Mesenchymal stem cell (in vitro differentiated cells and primary cell): Measurements from ENCODE around the gene LILRA1. TPM values are rescaled to one million over a fixed set of nuclear protein-coding genes. Genes with fewer than 3 reads are reported as not detected.

Experiments used
- DNase-seq: peaks from one replicate; pipeline ENCODE4 v3.0.0-alpha.2; 2013
- H2AFZ ChIP-seq: one replicate; pipeline ENCODE4 v1.6.1; 2013; ENCODE audit warnings: low read depth, mild to moderate bottlenecking, control low read depth, inconsistent platforms, low read length, moderate library complexity
- H2AK5ac ChIP-seq: 2 replicates; pipeline ENCODE4 v1.6.1; 2013; ENCODE audit warnings: low read length, moderate library complexity, mild to moderate bottlenecking, inconsistent platforms; ENCODE audit not compliant: severe bottlenecking
- H2BK120ac ChIP-seq: one replicate; pipeline ENCODE4 v1.6.1; 2013; ENCODE audit warnings: low read depth, mild to moderate bottlenecking, inconsistent platforms, low read length, moderate library complexity
- H2BK12ac ChIP-seq, 2 experiments: one replicate each; pipeline ENCODE4 v1.6.1; 2013; ENCODE audit warnings: inconsistent platforms in 2 of 2, low read length in 2 of 2, mild to moderate bottlenecking in 2 of 2, moderate library complexity in 2 of 2, control low read depth in 1 of 2
- H2BK15ac ChIP-seq: one replicate; pipeline ENCODE4 v1.6.1; 2013; ENCODE audit warnings: mild to moderate bottlenecking, low read depth, inconsistent platforms; ENCODE audit not compliant: poor library complexity, severe bottlenecking
- H2BK5ac ChIP-seq: 2 replicates; pipeline ENCODE4 v1.6.1; 2013; ENCODE audit warnings: low read depth, mild to moderate bottlenecking, low read length, control low read depth, inconsistent platforms; ENCODE audit not compliant: poor library complexity, severe bottlenecking
- H3K14ac ChIP-seq, 2 experiments: one replicate each; pipeline ENCODE4 v1.6.1; 2013; ENCODE audit warnings: inconsistent platforms in 2 of 2, low read length in 2 of 2, control low read depth in 1 of 2, mild to moderate bottlenecking in 1 of 2, moderate library complexity in 1 of 2
- H3K18ac ChIP-seq, 2 experiments: one replicate each; pipeline ENCODE4 v1.6.1; 2013; ENCODE audit warnings: inconsistent platforms in 2 of 2, low read length in 2 of 2, control low read depth in 1 of 2, low read depth in 1 of 2, mild to moderate bottlenecking in 1 of 2
- H3K23ac ChIP-seq, 2 experiments: one replicate each; pipeline ENCODE4 v1.6.1; 2013; ENCODE audit warnings: inconsistent platforms in 2 of 2, low read length in 2 of 2, mild to moderate bottlenecking in 2 of 2, moderate library complexity in 2 of 2, control low read depth in 1 of 2
- H3K27ac ChIP-seq: 2 replicates; pipeline ENCODE4 v1.5.1; 2013; ENCODE audit warnings: mild to moderate bottlenecking, moderate library complexity, low read length, control low read depth, inconsistent platforms; ENCODE audit not compliant: poor library complexity, severe bottlenecking
- H3K27me3 ChIP-seq, 2 experiments: 2 replicates each; pipeline versions ENCODE4 v1.6.1 to v1.7.0; 2013; ENCODE audit warnings: low read length in 2 of 2, mild to moderate bottlenecking in 2 of 2, moderate library complexity in 2 of 2, control low read depth in 1 of 2, inconsistent platforms in 1 of 2; ENCODE audit not compliant: control insufficient read depth in 1 of 2, insufficient read depth in 1 of 2
- H3K36me3 ChIP-seq, 2 experiments: 2 replicates each; pipeline versions ENCODE4 v1.6.1 to v1.7.0; 2013; ENCODE audit warnings: low read length in 2 of 2, control low read depth in 1 of 2, inconsistent platforms in 1 of 2, low read depth in 1 of 2, mild to moderate bottlenecking in 1 of 2; ENCODE audit not compliant: insufficient read depth in 2 of 2, control insufficient read depth in 1 of 2
- H3K4ac ChIP-seq, 2 experiments: one replicate each; pipeline ENCODE4 v1.6.1; 2013; ENCODE audit warnings: inconsistent platforms in 2 of 2, low read length in 2 of 2, mild to moderate bottlenecking in 2 of 2, moderate library complexity in 2 of 2, control low read depth in 1 of 2, low read depth in 1 of 2
- H3K4me1 ChIP-seq: 2 replicates; pipeline ENCODE4 v1.6.1; 2013; ENCODE audit warnings: low read depth, low read length, control low read depth; ENCODE audit not compliant: control insufficient read depth, insufficient read depth
- H3K4me2 ChIP-seq: 2 replicates; pipeline ENCODE4 v1.6.1; 2013; ENCODE audit warnings: low read length, mild to moderate bottlenecking, inconsistent platforms; ENCODE audit not compliant: poor library complexity, severe bottlenecking
- H3K4me3 ChIP-seq, 2 experiments: 2 replicates each; pipeline versions ENCODE4 v1.5.1 to v1.7.0; 2013; ENCODE audit warnings: low read length in 2 of 2, mild to moderate bottlenecking in 2 of 2, control low read depth in 1 of 2, low read depth in 1 of 2; ENCODE audit not compliant: insufficient read depth in 1 of 2
- H3K79me1 ChIP-seq: replicated peaks from 2 replicates; pipeline ENCODE4 v1.6.1; 2013; ENCODE audit warnings: mild to moderate bottlenecking, control low read depth, low read length, inconsistent platforms; ENCODE audit not compliant: poor library complexity, severe bottlenecking
- H3K9ac ChIP-seq: 2 replicates; pipeline ENCODE4 v1.7.0; 2013; ENCODE audit warnings: mild to moderate bottlenecking, low read length, moderate library complexity
- H3K9me3 ChIP-seq: 2 replicates; pipeline ENCODE4 v1.7.0; 2013; ENCODE audit warnings: mild to moderate bottlenecking, low read length; ENCODE audit not compliant: control insufficient read depth
- H4K8ac ChIP-seq: one replicate; pipeline ENCODE4 v1.6.1; 2013; ENCODE audit warnings: inconsistent platforms, mild to moderate bottlenecking, low read length, moderate library complexity
- H4K91ac ChIP-seq: one replicate; pipeline ENCODE4 v1.6.1; 2013; ENCODE audit warnings: mild to moderate bottlenecking, low read length, inconsistent platforms
- WGBS: methylation state at CpG from one replicate; pipeline ENCODE4 v1.1.7; 2013; ENCODE audit warnings: mixed read lengths; 5-methylcytosine and 5-hydroxymethylcytosine counted together
- small RNA-seq: library from polyadenylated mRNA; stranded (forward); fragments of <200 nt; extraction: miRNeasy Mini kit (QIAGEN cat#:217004); gene quantifications from one replicate; pipeline ENCODE3, GENCODE V24; 2013; ENCODE audit warnings: low read depth

LILRA1 gene

GRCh38 chr19:54648129-54648528 is 54.7 kb downstream of the LILRA1 start:
- Histone ChIP-seq H3K18ac (no peak overlapping the region), H2BK120ac (no peak overlapping the region), H2AK5ac (no peak overlapping the region), H2AFZ (no peak overlapping the region), H2BK5ac (no peak overlapping the region), H3K4ac (no peak overlapping the region), H3K36me3 (no peaks in the 10 kb centered on the region), H2BK15ac (no peak overlapping the region), H4K91ac (no peak overlapping the region), H3K4me3 (no peak overlapping the region), H3K27ac (no peak overlapping the region), H3K79me1 (no peaks in the 10 kb centered on the region), H3K9me3 (no peaks in the 10 kb centered on the region), H3K4me1 (no peaks in the 10 kb centered on the region), H3K4me2 (no peak overlapping the region), H3K27me3 (peaks cover 0 to 8% of the 10 kb centered on the region in 2 experiments), H3K9ac (no peak overlapping the region), H2BK12ac (no peak overlapping the region), H3K23ac (no peak overlapping the region), H3K14ac (no peak overlapping the region), H4K8ac (no peak overlapping the region)
- WGBS, result 46% methylated on average over 3 of the region's 4 CpGs
- no peak for DNase-seq

- Histone ChIP-seq H3K4me1 (no peaks in the 10 kb centered on the region), H3K4ac (no peak overlapping the region), H3K4me3 (no peak overlapping the region), H3K4me2 (no peak overlapping the region), H3K14ac (no peak overlapping the region), H3K36me3 (no peaks in the 10 kb centered on the region), H3K18ac (no peak overlapping the region), H3K9me3 (no peaks in the 10 kb centered on the region), H4K91ac (no peak overlapping the region), H3K23ac (no peak overlapping the region), H2AFZ (no peak overlapping the region), H2AK5ac (no peak overlapping the region), H2BK12ac (no peak overlapping the region), H3K27me3 (peaks cover 0 to 8% of the 10 kb centered on the region in 2 experiments), H3K9ac (no peak overlapping the region), H2BK15ac (no peak overlapping the region), H2BK120ac (no peak overlapping the region), H3K79me1 (no peaks in the 10 kb centered on the region), H2BK5ac (no peak overlapping the region), H4K8ac (no peak overlapping the region), H3K27ac (no peak overlapping the region)
- no peak for DNase-seq
- 77% methylated on average over 5 of the region's 6 CpGs for WGBS
These were observed 56.8 kb downstream of the LILRA1 start for GRCh38 chr19:54650108-54650655.

Small RNAs within 50 kb of the gene (small RNA-seq; reads per million reads assigned to genes)
- not detected for gene AC245036.2
- gene AC245036.3, result not detected
- gene MIR8061, result not detected
